Astrocyte (in vitro differentiated cells and primary cell): ENCODE results near the gene AARS2.

ENCODE experiments used
- EZH2 ChIP-seq: IDR thresholded peaks from 2 replicates; pipeline ENCODE4 v1.6.1; 2012; ENCODE audit warnings: mild to moderate bottlenecking, low read length, inconsistent platforms; ENCODE audit not compliant: insufficient read depth
- TF ChIP-seq, protein P1 (sequence below): IDR thresholded peaks from 2 replicates; pipeline ENCODE4 v1.5.1; 2011; ENCODE audit warnings: low read depth, mild to moderate bottlenecking, inconsistent platforms, low read length, moderate library complexity; ENCODE audit not compliant: insufficient read depth

- TF ChIP-seq, protein P1, sequence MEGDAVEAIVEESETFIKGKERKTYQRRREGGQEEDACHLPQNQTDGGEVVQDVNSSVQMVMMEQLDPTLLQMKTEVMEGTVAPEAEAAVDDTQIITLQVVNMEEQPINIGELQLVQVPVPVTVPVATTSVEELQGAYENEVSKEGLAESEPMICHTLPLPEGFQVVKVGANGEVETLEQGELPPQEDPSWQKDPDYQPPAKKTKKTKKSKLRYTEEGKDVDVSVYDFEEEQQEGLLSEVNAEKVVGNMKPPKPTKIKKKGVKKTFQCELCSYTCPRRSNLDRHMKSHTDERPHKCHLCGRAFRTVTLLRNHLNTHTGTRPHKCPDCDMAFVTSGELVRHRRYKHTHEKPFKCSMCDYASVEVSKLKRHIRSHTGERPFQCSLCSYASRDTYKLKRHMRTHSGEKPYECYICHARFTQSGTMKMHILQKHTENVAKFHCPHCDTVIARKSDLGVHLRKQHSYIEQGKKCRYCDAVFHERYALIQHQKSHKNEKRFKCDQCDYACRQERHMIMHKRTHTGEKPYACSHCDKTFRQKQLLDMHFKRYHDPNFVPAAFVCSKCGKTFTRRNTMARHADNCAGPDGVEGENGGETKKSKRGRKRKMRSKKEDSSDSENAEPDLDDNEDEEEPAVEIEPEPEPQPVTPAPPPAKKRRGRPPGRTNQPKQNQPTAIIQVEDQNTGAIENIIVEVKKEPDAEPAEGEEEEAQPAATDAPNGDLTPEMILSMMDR, result no peak
- no peak for TF ChIP-seq EZH2
Observed at GRCh38 chr6:44285552-44286284, 27.4 kb downstream of the AARS2 start.
